K562 treated with DMSO at 1 percent for 48 hours (cell line): ENCODE data around the gene PHF8. TPM values are rescaled to one million over a fixed set of nuclear protein-coding genes. Genes with fewer than 3 reads are reported as not detected.

ENCODE experiments used
- total RNA-seq: library from RNA; unstranded; fragments of 300-600 nt; gene quantifications from 2 replicates; pipeline ENCODE4 v1.2.3, GENCODE V29; 2022; ENCODE audit warnings: low replicate concordance; ENCODE audit errors: extremely low read depth

The PHF8 gene
- not detected in 2 replicates for total RNA-seq

GRCh38 chrX:54044126-54044876 is at the start of gene PHF8:
Gene PHF8 (minus strand): TSS chrX:54044473. CDS start chrX:54042728, 1,745 bp downstream.

Other genes with a start within 250 kb of the PHF8 start
- not detected in 2 replicates for gene FAM120C, start 138.8 kb upstream of the PHF8 start, total RNA-seq